SIG-M5 (cell line): ENCODE data around the gene ERP29.
A peak's percentile ranks its signal among the peaks of the same experiment; 100 is the strongest.
"Not testable (repeated sequence)": the region's sequence is repeated elsewhere in the genome, so short reads cannot be mapped to it uniquely, and the experiment has no call there.

ENCODE experiments used
- DNase-seq: peaks from one replicate; lab custom pipeline; 2025; lab: John Stamatoyannopoulos, UW

Gene ERP29

DNA sequence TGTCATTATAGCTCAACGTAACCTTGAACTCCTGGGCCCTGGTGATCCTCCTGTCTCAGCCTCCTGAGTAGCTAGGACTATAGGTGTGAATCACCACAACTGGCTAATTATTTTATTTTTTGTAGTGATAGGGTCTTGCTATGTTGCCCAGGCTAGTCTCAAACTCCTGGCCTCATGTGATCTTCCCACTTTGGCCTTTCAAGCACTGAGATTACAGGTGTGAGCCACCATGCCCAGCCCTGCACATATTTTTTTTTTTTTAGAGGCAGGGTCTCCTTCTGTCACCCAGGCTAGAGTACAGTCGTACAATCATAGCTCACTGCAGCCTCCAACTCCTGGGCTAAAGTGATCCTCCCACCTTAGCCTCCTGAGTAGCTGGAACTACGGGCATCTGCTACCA lies 9.2 kb upstream of the ERP29 start:
- no peak for DNase-seq

DNA sequence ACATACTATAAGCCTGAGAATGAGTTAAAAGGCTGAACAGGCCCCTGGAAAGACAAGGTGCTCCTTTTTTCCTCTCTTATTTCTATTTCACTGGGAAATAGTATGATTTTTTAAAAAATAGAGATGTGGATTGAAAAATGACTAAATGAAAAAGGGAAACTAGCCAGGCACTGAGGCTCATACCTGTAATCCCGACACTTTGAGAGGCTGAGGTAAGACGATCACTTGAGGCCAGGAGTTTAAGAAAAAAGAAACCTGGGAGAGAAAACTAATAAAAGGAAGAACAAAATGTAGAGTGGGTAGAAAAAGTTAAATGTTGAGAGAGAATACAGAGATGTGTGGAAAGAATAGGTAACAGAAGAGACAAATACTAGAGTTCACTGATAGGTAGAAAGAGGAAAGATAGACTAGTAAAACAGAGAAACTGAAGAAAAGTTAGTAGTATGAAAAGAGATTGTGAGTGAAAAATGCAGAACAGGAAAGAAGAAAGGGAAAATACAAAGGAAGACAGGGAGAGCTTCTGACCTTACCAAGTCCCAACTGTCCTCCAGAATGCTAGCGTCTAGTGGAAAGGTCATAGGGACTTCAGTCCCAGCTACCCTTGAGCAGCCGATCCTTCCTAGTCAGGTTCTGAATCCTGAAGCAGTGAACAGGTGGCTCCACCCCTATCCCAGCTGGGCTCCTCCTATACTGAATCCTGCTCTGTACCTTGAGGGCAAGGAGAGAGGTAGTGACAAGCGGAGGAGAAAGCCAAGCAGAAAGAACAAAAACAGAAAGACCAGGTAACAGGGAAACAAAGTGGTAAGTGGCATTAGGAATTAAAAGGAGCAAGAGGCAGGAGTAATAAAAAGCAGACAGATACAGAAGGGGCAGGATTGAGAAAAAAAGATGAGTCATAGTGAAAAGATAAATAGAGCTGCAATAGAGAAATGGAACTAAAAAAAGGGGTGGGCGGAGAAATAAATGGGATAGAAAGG lies 7.5 kb upstream of the ERP29 start:
- DNase-seq, result no peak

DNA sequence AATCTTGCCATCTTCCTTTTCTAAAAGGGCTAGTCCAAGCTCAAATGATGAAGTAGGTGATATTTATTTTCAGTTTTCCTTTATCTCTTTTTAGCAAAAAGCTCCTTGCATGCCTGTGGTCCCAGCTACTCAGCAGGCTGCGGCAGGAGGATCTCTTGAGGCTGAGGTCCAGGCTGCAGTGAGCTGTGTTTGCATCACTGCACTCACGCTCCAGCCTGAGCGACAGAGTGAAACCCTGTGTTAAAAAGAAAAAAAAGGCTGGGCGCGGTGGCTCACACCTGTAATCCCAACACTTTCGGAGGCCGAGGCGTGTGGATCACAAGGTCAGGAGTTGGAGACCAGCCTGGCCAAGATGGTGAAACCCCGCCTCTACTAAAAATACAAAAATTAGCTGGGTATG lies 5.3 kb upstream of the ERP29 start:
- no peak for DNase-seq

DNA sequence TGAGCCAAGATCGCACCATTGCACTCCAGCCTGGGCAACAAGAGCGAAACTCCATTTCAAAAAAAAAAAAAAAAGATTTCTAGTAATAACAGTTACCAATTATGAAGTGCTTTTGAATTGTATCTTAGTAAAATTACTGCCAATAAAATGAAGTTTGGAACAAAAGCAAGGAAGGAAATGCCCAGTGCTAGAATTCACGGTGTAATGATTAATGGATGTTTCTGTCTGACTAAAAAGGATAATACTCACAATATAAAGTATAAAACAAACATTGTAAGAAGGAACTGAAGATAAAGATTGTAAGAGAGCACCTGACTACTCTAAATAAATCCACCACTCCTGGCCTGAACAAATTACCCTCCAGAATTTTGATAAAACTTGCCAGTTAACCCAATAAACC lies 4.3 kb upstream of the ERP29 start:
- no peak for DNase-seq

DNA sequence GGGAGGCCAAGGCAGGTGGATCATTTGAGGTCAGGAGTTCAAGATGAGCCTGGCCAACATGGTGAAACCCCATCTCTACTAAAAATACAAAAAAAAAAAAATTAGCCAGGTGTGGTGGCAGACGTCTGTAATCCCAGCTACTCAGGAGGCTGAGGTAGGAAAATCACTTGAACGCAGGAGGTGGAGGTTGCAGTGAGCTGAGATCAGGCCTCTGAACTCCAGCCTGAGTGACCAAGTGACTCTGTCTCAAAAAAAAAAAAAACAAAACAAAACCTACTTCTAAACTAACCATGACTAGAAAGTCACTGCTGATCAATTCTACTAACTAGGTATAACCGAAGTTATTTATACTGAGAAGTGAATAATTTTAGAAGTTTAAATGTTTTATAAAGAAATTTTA lies 3.6 kb upstream of the ERP29 start:
- not testable (repeated sequence) for DNase-seq

DNA sequence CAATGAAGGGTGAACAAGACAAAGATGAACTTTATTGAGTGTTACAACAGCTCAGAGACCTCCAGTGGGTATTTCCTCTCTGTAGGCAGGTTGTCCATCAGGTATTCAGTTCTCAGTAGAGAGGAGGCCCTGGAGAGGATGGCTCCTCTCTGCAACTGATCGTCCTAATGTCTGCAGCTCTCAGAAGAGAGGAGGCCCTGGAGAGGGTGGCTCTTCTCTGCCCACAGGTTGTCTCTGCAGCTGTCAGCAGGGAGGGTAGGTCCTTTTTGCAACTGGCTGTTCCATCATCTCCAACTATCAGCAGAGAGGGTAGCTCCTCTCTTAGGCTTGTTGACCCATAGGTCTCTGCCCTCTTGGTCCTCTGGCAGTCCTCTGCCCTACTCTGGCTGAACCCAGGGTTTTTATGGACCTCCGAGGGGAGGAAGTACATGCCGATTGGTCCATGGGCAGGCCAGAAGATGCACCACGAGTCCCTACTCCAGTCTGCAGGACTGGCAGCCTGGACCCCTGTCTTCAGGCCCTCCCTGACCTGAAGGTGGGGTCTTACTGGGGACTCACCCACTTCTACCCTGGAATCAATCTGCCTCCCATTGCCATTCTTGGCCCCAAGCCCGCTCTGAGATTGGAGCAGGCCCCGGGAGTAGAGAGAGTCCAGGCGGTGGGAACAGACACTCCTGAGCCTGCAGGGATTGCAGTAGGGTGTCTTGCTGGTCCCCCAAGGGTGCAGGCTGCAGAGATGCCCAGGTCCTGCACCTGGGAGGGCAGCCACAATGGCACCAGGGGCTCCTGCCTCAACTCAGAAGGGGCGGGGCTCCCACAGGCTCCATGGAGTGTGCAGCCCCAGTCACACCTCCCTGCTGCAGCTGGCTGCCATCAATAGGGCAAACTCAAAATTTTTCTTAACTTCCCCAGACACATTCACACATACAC lies 2.5 kb upstream of the ERP29 start:
- no peak for DNase-seq

DNA sequence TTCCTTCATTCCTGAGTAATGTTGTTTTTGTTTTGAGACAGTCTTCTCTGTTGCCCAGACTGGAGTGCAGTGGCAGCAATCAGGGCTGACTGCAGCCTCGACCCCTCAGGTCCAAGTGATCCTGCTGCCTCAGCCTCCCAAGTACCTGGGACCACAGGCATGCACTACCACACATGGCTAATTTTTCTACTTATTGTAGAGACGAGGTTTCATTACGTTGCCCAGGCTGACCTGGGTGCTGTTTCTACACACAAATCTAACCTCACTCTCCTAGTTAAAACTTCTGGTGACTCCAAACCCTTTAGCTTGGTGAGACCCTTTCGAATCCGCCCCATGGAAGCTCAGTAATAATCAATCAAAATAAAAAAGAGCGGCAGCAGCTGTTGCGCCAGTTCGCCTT lies 1.5 kb upstream of the ERP29 start:
- DNase-seq, result no peak

DNA sequence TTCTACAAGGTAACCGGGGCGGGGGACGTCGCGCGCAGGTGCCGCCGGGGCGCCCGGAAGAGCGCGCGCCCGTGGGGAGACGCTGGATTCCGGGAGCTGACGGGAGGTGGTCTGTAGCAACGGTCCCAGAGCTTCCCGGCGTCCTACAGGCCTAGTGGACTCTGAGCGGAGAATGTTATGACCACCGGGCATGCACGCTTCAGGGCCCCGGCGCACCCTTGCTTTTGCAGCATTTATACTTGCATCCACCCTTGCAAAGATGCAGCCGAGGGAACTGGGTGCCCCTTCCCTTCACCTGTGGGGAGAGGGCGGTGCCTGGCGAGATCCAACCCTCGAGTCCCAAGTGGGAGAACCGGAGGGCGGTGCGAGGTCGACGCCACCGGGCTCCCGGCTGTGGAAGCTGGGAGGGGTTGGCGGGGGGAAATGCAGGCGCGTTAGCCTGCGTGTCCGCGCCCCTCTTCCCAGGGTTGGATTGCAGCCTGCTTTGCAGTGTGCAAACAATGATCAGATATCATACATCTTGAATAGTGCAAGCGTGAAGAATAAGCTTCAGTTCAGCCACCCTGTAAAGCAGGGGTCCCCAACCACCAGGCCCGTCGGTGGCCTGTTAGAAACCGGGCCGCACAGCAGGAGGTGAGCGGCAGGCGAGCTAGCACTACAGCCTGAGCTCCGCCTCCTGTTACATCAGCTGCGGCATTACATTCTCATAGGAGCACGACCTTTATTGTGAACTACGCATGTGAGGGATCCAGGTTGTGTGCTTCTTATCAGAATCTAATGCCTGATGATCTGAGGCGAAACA lies 576 bp downstream of the ERP29 start:
- peak; percentile 66 for DNase-seq

DNA sequence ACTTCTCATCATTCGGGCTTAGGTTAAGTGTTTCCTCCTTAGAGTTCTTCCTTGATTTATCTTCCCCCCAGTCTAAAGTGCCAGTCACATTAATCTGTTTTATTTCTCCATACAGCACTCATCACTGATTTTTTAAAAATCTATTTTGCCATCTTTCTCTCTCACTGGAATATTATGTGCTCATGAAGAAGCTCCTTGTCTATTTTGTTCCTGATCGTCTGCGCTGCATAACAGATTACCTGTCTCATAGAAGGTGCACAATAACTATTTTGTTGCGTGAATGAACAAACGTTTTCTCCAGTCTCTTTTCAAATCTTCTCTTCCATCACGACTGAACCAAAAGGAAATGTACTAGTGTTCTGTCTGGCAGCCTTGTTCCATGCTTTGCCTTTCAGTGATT lies 2.7 kb downstream of the ERP29 start:
- DNase-seq, result no peak

DNA sequence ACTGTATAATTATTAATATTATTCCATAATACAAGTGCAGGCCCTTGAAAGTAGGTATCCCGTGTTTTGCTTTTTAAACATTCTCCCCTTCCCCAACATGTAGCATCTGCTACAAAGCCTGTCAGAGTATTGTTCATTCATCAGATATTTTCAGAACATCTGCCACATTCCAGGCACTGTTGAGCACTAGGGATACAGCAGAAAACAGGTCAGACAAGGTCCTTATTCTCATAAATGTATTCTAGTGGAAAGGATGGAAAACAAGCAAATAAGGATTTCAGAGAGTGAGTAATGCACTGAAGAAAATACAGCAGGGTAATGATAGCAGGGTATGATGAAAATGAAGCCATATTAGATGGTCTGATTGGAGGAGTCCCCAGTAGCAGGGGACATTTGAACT lies 3.8 kb downstream of the ERP29 start:
- DNase-seq, result no peak

DNA sequence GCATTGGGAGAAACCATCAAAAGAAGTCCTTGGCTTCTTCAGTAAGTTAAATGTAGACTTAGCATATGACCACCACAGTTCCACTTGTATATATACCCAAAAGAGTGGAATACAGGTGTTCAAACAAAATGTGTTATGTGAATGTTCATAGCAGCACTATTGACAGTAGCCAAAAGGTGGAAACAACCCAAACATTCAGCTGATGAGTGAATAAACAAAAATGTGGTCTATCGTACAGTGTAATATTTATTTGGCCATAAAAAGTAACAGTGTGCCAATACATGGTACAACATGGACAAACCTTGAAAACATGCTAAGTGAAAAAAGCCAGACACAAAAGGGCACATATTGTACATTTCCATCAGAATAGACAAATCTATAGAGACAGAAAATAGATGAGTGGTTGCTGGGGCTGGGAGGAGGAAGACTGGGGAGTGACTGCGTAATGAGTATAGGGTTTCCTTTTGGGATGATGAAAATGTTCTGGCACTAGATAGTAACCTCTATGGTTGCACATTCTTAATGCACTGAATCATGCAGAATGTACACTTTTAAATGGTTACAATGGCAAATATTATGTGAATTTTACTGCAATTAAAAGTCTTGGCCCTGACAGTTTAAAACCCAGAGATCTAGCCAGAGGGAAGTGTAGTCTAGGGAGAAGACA lies 5.5 kb downstream of the ERP29 start:
- DNase-seq, result no peak

DNA sequence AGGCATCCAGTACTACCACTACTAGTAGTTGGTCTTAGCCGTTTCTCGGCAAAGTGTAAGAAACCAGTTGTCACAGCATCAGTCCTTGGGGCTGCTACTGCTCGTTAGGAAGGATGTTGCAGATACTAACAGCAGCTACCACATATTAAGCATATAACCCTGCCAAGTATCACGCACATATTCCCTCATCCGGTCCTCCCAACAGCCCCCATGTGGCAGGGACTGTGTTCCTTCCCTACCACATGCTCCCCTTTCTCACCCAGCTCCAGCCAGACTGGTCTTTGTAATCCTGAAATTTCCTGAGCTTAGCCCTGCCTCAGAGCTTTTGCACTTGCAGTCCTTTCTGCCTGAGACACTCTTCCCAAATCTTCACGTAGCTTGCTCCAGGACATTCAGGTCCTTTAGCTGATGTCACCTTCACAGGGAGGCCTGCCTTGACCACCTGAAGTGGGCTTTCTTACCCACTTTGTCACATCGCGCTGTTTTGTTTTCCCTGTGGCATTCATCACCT lies 7.8 kb downstream of the ERP29 start:
- DNase-seq, result no peak

DNA sequence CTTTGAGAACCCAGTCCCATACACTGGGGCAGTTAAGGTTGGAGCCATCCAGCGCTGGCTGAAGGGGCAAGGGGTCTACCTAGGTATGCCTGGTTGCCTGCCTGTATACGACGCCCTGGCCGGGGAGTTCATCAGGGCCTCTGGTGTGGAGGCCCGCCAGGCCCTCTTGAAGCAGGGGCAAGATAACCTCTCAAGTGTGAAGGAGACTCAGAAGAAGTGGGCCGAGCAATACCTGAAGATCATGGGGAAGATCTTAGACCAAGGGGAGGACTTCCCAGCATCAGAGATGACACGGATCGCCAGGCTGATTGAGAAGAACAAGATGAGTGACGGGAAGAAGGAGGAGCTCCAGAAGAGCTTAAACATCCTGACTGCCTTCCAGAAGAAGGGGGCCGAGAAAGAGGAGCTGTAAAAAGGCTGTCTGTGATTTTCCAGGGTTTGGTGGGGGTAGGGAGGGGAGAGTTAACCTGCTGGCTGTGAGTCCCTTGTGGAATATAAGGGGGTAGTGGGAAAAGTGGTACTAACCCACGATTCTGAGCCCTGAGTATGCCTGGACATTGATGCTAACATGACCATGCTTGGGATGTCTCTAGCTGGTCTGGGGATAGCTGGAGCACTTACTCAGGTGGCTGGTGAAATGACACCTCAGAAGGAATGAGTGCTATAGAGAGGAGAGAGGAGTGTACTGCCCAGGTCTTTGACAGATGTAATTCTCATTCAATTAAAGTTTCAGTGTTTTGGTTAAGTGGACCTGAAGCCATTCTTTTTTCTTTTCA lies 9.2 kb downstream of the ERP29 start:
- no peak for DNase-seq

DNA sequence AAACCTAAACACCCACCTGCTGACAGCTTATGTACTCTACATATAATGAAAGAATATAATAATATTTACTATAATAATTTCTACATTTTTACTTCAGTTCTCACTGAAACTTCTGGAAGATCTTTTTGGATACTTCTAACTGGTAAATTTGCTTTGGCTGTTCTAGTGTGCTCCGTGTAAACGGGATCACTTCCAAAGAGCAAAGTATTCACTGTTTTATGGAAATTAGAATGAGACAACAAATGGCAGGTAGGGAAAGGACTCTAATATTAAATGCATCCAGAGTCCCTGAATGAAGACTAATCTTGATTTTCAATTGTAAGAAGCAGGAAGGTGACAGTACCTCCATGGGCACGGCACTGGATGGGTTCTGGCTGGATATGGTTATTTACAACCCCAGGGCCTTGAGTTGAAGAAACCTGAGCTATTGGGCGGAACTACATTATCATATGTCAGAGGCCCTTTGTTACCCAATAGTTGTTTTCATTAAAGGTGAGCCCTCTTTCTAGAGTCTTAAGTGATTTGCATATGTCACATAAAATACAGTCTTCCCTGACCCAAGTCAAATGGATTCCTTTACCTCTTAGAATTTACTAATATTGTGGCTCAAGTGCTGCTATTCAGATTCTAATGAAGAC lies 10.7 kb downstream of the ERP29 start:
- DNase-seq, result no peak

DNA sequence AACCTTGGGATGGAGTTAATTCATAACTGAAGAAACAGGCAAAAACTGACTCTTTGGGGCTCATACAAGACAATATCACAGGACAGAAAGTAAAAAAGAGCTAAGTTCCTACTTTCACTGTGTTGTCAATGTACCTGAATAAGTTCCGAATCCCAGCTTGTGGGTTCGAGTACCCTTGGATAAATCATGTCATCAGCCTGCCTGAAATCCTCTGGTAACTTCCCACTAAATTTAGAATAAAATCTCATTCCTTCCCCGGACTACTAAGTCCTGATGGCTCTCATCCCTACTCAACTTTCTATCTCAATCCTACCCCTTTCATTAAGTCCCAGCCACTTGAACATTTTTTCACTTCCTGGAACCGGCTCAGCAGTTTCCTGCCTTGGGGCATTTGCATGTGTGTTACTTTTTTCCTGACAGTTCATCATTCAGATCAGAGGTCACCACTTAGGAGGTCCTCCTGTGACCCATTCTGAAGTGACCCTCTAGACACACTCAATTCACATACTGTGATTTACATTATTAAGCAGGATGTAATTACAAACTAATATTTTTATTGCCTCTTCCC lies 12.7 kb downstream of the ERP29 start:
- DNase-seq, result no peak

DNA sequence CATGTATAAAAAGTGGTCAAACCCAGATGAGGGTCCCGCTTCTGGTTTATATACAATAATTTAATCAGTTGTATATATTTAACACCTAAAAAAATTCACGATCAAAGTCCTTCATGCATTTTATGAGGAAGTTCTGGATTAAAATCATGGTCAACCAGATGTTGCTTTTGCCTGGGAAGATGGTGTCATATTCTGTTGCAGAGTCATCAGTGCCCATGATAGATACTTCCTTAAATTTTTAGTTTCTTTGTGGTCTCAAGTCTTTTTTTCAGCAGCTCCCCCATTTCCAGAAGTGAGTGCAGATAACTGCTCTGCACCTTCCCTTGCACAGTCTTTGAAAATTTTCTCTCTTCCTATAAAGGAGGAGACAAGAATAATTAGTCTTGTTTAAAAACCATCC lies 16.1 kb downstream of the ERP29 start:
- peak; percentile 65 for DNase-seq

DNA sequence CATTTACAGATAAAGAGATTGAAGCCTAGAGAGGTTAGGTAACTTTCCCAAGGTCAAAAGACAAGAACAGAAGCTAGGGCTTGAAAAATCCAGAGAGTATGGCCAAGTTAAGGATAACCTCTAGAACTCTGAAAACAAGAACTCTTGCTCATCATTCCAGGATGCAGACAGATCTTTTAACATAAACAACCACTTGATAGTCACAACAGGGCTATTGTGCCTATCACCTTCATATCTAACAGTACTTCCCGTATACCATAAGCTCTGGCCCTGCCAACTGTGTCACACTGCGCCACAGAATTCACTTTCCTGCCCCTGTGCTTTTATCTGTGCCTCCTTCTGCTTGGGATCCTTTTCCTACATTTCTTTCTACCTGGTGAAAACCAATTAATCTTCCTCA lies 18.2 kb downstream of the ERP29 start:
- no peak for DNase-seq

DNA sequence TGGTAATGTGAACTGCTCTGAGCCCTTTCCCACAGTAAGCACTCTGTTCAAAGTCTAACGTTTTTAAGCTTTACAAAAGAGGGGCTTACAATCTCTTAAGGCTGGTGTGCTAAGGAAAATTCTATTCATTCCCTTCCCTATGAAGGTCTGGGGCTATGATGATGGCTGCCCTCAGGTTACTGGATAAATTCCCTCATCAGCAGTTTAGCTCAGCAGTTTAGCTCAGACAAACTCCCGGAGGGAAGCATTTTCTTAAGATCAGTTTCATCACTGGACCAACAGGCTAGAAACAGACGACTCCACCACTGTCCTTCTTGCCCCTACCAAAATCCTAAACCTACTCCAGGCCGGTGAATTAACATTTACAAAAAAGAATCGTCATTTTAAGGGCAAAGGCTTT lies 19.1 kb downstream of the ERP29 start:
- no peak for DNase-seq

DNA sequence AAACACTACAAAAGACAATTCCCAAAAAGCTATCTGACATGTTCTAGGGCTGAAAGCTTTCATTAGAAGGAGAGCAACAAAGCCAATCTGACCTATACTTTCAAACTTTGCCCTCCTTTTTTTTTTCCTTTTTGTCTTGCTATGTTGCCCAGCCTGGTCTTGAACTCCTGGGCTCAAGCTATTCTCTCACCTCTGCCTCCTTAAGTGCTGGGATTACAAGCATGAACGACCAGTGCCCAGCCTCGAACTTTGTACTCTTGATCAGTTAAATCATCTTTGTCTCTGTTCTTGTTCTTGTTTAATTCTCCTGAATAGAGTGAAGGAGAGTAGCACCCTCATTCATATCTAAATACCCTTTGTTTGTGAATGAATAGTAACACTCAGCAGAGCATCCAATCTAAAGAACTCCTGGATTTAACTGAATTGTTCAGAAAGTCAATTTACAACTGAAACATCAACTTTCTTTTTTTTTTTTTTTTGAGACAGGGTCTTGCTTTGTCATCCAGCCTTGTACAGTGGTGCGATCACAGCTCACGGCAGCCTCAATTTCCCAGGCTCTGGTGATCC lies 22.1 kb downstream of the ERP29 start:
- DNase-seq, result no peak
